HepG2 (cell line): ENCODE measurements around the gene COMMD2. TPM values are rescaled to one million over a fixed set of nuclear protein-coding genes. Genes with fewer than 3 reads are reported as not detected.

Experiments used
- ARID2 ChIP-seq: sonication (generic); formaldehyde crosslinking; IDR thresholded peaks from 2 replicates; pipeline ENCODE4 v1.8.1; 2022; ENCODE audit warnings: mild to moderate bottlenecking, missing genetic modification reagents, borderline replicate concordance
- CBFB ChIP-seq: sonication (generic); formaldehyde crosslinking; IDR thresholded peaks from 2 replicates; pipeline ENCODE4 v1.4.0; 2020; ENCODE audit warnings: missing genetic modification reagents
- DPF2 ChIP-seq: sonication (generic); formaldehyde crosslinking; IDR thresholded peaks from 2 replicates; pipeline ENCODE4 v1.4.0; 2020; ENCODE audit warnings: mild to moderate bottlenecking, low read depth, missing genetic modification reagents, borderline replicate concordance
- EP300 ChIP-seq, 3 experiments: sonication (generic) in 1 of 3; formaldehyde crosslinking in 1 of 3; IDR thresholded peaks; 2 replicates each; pipeline versions ENCODE4 v1.5.1 to v1.6.1; 2011 to 2020; ENCODE audit warnings: low read depth in 2 of 3, low read length in 2 of 3, borderline replicate concordance in 1 of 3, improper control_type of control experiment in 1 of 3, mild to moderate bottlenecking in 1 of 3, missing genetic modification reagents in 1 of 3, moderate library complexity in 1 of 3
- HOXD1 ChIP-seq: sonication (generic); formaldehyde crosslinking; IDR thresholded peaks from 2 replicates; pipeline ENCODE4 v1.5.0; 2020; ENCODE audit warnings: missing genetic modification reagents
- KDM5B ChIP-seq: sonication (generic); formaldehyde crosslinking; IDR thresholded peaks from 2 replicates; pipeline ENCODE4 v1.4.0; 2020; ENCODE audit warnings: missing genetic modification reagents, mild to moderate bottlenecking, borderline replicate concordance
- MAFF ChIP-seq: IDR thresholded peaks from 2 replicates; pipeline ENCODE4 v1.6.1; 2011; ENCODE audit warnings: low read depth, low read length, improper control_type of control experiment
- RXRB ChIP-seq: IDR thresholded peaks from 2 replicates; pipeline ENCODE4 v1.6.1; 2016; ENCODE audit warnings: borderline replicate concordance, missing genetic modification reagents, missing compliant biosample characterization
- TSC22D2 ChIP-seq: sonication (generic); formaldehyde crosslinking; IDR thresholded peaks from 2 replicates; pipeline ENCODE4 v1.5.1; 2020; ENCODE audit warnings: missing genetic modification reagents, mild to moderate bottlenecking, borderline replicate concordance
- YY1 ChIP-seq: IDR thresholded peaks from 2 replicates; pipeline ENCODE4 v1.6.1; 2011; ENCODE audit warnings: low read length, low read depth, moderate library complexity, mild to moderate bottlenecking; ENCODE audit not compliant: insufficient read depth, insufficient replicate concordance
- ZNF121 ChIP-seq: sonication (generic); formaldehyde crosslinking; IDR thresholded peaks from 2 replicates; pipeline ENCODE4 v1.5.0; 2020; ENCODE audit warnings: mild to moderate bottlenecking, missing genetic modification reagents
- ZNF205 ChIP-seq: IDR thresholded peaks from 2 replicates; pipeline ENCODE4 v1.6.1; 2018; ENCODE audit warnings: missing biosample characterization, missing genetic modification reagents
- ZNF296 ChIP-seq: sonication (generic); formaldehyde crosslinking; conservative IDR thresholded peaks from 2 replicates; pipeline ENCODE4 v1.5.0; 2020; ENCODE audit warnings: mild to moderate bottlenecking, missing genetic modification reagents
- ZNF788 ChIP-seq: sonication (generic); formaldehyde crosslinking; IDR thresholded peaks from 2 replicates; pipeline ENCODE4 v1.5.0; 2020; ENCODE audit warnings: mild to moderate bottlenecking, missing genetic modification reagents, borderline replicate concordance
- ZNF841 ChIP-seq: sonication (generic); formaldehyde crosslinking; IDR thresholded peaks from 2 replicates; pipeline ENCODE4 v1.8.1; 2023; ENCODE audit warnings: missing genetic modification reagents, borderline replicate concordance
- ZNF891 ChIP-seq: sonication (generic); formaldehyde crosslinking; IDR thresholded peaks from 2 replicates; pipeline ENCODE4 v1.5.0; 2020; ENCODE audit warnings: mild to moderate bottlenecking, missing genetic modification reagents
- polyA plus RNA-seq, 8 experiments: library from polyadenylated mRNA; depleted of rRNA in 3 of 8; stranded (reverse) in 7 of 8; unstranded in 1 of 8; fragments of >200 nt; fragmentation: Illumina TruSeq in 4 of 8; extraction: Trizol in 4 of 8; gene quantifications; 2 replicates each; pipeline versions ENCODE4 v1.2.1 to v1.2.3, GENCODE V29; 2011 to 2016; ENCODE audit warnings: low read depth in 4 of 8, missing spikeins in 1 of 8, mixed read lengths in 1 of 8; ENCODE audit not compliant: insufficient read depth in 1 of 8
- total RNA-seq, 5 experiments: library from RNA; depleted of rRNA; stranded (reverse); fragments of >200 nt; fragmentation: Illumina TruSeq; extraction: Trizol; gene quantifications; 2 replicates each; pipeline ENCODE4 v1.2.3, GENCODE V29; 2016; ENCODE audit warnings: low read depth in 1 of 5
- TF ChIP-seq, protein P1 (sequence below): sonication (generic); formaldehyde crosslinking; IDR thresholded peaks from 2 replicates; pipeline ENCODE4 v1.4.0; 2020; ENCODE audit warnings: missing genetic modification reagents
- TF ChIP-seq, protein P2 (sequence below): IDR thresholded peaks from 2 replicates; pipeline ENCODE4 v1.4.0; 2020; ENCODE audit warnings: mild to moderate bottlenecking, missing genetic modification reagents
- TF ChIP-seq, protein P3 (sequence below): sonication (generic); formaldehyde crosslinking; IDR thresholded peaks from 2 replicates; pipeline ENCODE4 v1.4.0; 2020; ENCODE audit warnings: missing genetic modification reagents, borderline replicate concordance

COMMD2 gene
- total and polyA plus RNA-seq, 2 of the 13 experiments (the other 11 are each of a cell fraction or from before 2014, with no cell fraction given): 33.0 to 57.6 TPM

DNA sequence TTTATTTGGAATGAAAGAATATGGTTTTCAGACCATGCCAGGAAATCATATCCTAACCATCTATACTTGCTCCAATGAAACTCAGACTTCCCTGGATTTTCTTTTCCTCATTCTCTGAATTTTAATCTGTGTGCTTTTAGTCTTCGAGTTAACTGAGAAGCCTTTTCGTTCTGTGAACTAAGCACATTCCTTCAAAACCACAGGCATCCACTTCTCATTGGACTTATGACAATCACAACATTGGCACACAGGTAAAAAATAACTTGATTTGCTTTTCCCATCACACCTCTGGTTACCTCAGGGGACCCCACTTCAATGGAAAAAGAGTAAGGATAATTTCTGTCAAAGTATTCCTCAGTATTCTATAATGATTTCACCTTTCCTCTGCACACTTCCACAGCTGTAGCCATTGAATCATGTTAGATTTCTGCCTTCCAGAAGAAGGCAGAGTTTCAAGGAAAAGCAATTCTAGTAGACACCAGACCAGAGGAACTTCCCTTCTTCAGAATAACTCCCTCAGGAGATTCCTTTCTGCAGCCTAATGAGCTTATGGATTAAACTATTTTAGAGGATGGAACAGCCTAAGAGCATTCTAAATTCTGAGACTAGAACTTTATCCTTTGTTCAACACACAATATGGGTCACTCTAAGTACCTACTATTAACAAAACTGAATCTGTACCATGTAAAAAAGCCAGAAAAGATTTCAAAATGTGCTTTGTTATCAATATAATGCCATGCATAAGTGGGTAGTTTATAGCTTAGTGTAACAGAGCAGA lies 15.9 kb downstream of the COMMD2 start (continued):
- no peak for TF ChIP-seq HOXD1 (CRISPR knock-in tag)
- TF ChIP-seq ARID2 (CRISPR knock-in tag): no peak
- TF ChIP-seq, protein P1, sequence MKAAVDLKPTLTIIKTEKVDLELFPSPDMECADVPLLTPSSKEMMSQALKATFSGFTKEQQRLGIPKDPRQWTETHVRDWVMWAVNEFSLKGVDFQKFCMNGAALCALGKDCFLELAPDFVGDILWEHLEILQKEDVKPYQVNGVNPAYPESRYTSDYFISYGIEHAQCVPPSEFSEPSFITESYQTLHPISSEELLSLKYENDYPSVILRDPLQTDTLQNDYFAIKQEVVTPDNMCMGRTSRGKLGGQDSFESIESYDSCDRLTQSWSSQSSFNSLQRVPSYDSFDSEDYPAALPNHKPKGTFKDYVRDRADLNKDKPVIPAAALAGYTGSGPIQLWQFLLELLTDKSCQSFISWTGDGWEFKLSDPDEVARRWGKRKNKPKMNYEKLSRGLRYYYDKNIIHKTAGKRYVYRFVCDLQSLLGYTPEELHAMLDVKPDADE (CRISPR knock-in tag): no peak
- no peak for TF ChIP-seq DPF2 (CRISPR knock-in tag)
- peak in 1 of 2 experiments; percentile 19; a peak in 1 of 4 replicates for TF ChIP-seq EP300 (IDR thresholded peaks at IDR 0.05; ENCODE audit: low read depth in 2 of 2, low read length in 2 of 2)
- TF ChIP-seq EP300 (CRISPR knock-in tag; IDR thresholded peaks at IDR 0.05; ENCODE audit: borderline replicate concordance): no peak
- TF ChIP-seq, protein P2, sequence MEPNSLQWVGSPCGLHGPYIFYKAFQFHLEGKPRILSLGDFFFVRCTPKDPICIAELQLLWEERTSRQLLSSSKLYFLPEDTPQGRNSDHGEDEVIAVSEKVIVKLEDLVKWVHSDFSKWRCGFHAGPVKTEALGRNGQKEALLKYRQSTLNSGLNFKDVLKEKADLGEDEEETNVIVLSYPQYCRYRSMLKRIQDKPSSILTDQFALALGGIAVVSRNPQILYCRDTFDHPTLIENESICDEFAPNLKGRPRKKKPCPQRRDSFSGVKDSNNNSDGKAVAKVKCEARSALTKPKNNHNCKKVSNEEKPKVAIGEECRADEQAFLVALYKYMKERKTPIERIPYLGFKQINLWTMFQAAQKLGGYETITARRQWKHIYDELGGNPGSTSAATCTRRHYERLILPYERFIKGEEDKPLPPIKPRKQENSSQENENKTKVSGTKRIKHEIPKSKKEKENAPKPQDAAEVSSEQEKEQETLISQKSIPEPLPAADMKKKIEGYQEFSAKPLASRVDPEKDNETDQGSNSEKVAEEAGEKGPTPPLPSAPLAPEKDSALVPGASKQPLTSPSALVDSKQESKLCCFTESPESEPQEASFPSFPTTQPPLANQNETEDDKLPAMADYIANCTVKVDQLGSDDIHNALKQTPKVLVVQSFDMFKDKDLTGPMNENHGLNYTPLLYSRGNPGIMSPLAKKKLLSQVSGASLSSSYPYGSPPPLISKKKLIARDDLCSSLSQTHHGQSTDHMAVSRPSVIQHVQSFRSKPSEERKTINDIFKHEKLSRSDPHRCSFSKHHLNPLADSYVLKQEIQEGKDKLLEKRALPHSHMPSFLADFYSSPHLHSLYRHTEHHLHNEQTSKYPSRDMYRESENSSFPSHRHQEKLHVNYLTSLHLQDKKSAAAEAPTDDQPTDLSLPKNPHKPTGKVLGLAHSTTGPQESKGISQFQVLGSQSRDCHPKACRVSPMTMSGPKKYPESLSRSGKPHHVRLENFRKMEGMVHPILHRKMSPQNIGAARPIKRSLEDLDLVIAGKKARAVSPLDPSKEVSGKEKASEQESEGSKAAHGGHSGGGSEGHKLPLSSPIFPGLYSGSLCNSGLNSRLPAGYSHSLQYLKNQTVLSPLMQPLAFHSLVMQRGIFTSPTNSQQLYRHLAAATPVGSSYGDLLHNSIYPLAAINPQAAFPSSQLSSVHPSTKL (CRISPR knock-in tag): 0 out of 2 replicates have a peak, but pooled peaks have one; percentile 10
- no peak for TF ChIP-seq TSC22D2 (CRISPR knock-in tag)
- no peak for TF ChIP-seq ZNF841 (CRISPR knock-in tag)
- no peak for TF ChIP-seq ZNF121
- TF ChIP-seq MAFF: 0 out of 2 replicates have a peak, but pooled peaks have one; percentile 2
- no peak for TF ChIP-seq ZNF205
- peak; percentile 15; the same call in 1 of the 2 replicates for TF ChIP-seq RXRB
- no peak for TF ChIP-seq ZNF296 (CRISPR knock-in tag)
- TF ChIP-seq KDM5B (CRISPR knock-in tag): no peak
- TF ChIP-seq ZNF788 (CRISPR knock-in tag): no peak
- TF ChIP-seq YY1: no peak
- no peak for TF ChIP-seq ZNF891 (CRISPR knock-in tag)
- TF ChIP-seq CBFB (CRISPR knock-in tag): peak; percentile 78; the same call in 1 of the 2 replicates
- TF ChIP-seq, protein P3, sequence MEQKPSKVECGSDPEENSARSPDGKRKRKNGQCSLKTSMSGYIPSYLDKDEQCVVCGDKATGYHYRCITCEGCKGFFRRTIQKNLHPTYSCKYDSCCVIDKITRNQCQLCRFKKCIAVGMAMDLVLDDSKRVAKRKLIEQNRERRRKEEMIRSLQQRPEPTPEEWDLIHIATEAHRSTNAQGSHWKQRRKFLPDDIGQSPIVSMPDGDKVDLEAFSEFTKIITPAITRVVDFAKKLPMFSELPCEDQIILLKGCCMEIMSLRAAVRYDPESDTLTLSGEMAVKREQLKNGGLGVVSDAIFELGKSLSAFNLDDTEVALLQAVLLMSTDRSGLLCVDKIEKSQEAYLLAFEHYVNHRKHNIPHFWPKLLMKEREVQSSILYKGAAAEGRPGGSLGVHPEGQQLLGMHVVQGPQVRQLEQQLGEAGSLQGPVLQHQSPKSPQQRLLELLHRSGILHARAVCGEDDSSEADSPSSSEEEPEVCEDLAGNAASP (CRISPR knock-in tag): peak; percentile 63; the same call in 1 of the 2 replicates
